SK-N-SH treated with all-trans-retinoic acid at 6 μM for 48 hours (cell line): Measurements from ENCODE around the gene SIX3.

Experiments
- ARNTL ChIP-seq: fragments of 450-650 bp; formaldehyde crosslinking; IDR thresholded peaks from 2 replicates; pipeline ENCODE4 v1.5.0; 2020; ENCODE audit warnings: low read depth, mild to moderate bottlenecking, moderate library complexity, borderline replicate concordance
- BACH2 ChIP-seq: fragments of 250-450 bp; sonication (Bioruptor Pico); IDR thresholded peaks from 2 replicates; pipeline ENCODE4 v1.9.0; 2021; ENCODE audit warnings: mild to moderate bottlenecking, borderline replicate concordance
- ESRRG ChIP-seq: fragments of 250-450 bp; sonication (Bioruptor Pico); IDR thresholded peaks from 2 replicates; pipeline ENCODE4 v1.6.1; 2021; ENCODE audit warnings: mild to moderate bottlenecking
- GLIS3 ChIP-seq: fragments of 250-450 bp; sonication (Bioruptor Pico); IDR thresholded peaks from 2 replicates; pipeline ENCODE4 v1.5.0; 2020; ENCODE audit warnings: mild to moderate bottlenecking, moderate library complexity
- ISL1 ChIP-seq: fragments of 250-450 bp; sonication (Bioruptor Pico); IDR thresholded peaks from 2 replicates; pipeline ENCODE4 v2.1.2; 2022; ENCODE audit warnings: mild to moderate bottlenecking, moderate library complexity
- RARB ChIP-seq: fragments of 250-450 bp; sonication (Bioruptor Pico); IDR thresholded peaks from 2 replicates; pipeline ENCODE4 v1.8.0; 2021; ENCODE audit warnings: mild to moderate bottlenecking, moderate library complexity
- SNAI2 ChIP-seq: fragments of 250-450 bp; sonication (Bioruptor Pico); IDR thresholded peaks from 2 replicates; pipeline ENCODE4 v1.5.0; 2020; ENCODE audit warnings: mild to moderate bottlenecking, moderate library complexity
- TCF4 ChIP-seq: fragments of 250-450 bp; sonication (Bioruptor Pico); IDR thresholded peaks from 2 replicates; pipeline ENCODE4 v1.8.0; 2021; ENCODE audit warnings: mild to moderate bottlenecking, moderate library complexity, borderline replicate concordance
- ZC3H10 ChIP-seq: fragments of 250-450 bp; sonication (Bioruptor Pico); IDR thresholded peaks from 2 replicates; pipeline ENCODE4 v1.5.1; 2021; ENCODE audit warnings: mild to moderate bottlenecking, moderate library complexity
- ZFP3 ChIP-seq: fragments of 250-450 bp; sonication (Bioruptor Pico); IDR thresholded peaks from 2 replicates; pipeline ENCODE4 v1.5.0; 2020; ENCODE audit warnings: mild to moderate bottlenecking, moderate library complexity
- ZFP30 ChIP-seq: fragments of 450-650 bp; formaldehyde crosslinking; IDR thresholded peaks from 2 replicates; pipeline ENCODE4 v1.5.0; 2022; ENCODE audit warnings: mild to moderate bottlenecking, moderate library complexity
- TF ChIP-seq, protein P1 (sequence below): fragments of 250-450 bp; sonication (Bioruptor Pico); IDR thresholded peaks from 2 replicates; pipeline ENCODE4 v1.8.0; 2020; ENCODE audit warnings: mild to moderate bottlenecking, moderate library complexity, borderline replicate concordance

DNA sequence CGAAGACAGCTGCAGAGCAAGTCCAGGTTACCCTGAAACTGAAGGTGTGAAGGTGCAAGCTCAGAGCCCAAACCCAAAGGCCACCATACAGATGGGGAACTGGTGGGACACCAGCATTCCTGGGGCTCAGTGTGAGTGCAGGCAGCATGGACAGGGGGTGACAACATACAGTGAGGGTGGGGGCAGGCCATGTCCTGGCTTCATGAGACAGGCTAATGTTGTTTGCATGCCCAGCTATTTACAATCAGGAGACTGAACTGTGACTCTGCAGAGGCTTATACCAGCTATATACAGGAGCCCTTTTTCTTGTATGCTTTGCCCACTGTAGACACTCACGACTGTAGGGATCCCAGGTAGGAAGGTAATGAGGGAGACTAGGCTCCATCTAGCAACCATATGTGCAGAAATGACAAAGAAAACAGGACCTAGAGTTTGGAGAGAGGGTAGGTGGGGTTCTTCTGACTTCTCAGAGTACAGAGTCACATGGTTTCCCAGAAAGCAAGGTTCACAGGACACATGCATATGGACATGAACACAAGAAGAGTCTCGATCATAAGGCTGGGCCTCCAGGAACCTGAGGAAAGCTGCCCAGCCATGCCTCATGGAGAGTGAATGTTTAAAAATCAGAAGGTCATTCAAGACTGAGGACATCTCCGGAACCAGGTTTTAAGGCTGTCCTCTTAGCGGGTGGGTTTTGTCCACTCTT lies 26.4 kb downstream of the SIX3 start:
- no peak for TF ChIP-seq ZFP30 (CRISPR knock-in tag)
- no peak for TF ChIP-seq TCF4 (CRISPR knock-in tag)
- TF ChIP-seq RARB (CRISPR knock-in tag): no peak
- TF ChIP-seq, protein P1, sequence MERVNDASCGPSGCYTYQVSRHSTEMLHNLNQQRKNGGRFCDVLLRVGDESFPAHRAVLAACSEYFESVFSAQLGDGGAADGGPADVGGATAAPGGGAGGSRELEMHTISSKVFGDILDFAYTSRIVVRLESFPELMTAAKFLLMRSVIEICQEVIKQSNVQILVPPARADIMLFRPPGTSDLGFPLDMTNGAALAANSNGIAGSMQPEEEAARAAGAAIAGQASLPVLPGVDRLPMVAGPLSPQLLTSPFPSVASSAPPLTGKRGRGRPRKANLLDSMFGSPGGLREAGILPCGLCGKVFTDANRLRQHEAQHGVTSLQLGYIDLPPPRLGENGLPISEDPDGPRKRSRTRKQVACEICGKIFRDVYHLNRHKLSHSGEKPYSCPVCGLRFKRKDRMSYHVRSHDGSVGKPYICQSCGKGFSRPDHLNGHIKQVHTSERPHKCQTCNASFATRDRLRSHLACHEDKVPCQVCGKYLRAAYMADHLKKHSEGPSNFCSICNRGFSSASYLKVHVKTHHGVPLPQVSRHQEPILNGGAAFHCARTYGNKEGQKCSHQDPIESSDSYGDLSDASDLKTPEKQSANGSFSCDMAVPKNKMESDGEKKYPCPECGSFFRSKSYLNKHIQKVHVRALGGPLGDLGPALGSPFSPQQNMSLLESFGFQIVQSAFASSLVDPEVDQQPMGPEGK (CRISPR knock-in tag): no peak
- no peak for TF ChIP-seq ZFP3 (CRISPR knock-in tag)
- TF ChIP-seq BACH2: no peak
- TF ChIP-seq SNAI2: no peak
- TF ChIP-seq ARNTL (CRISPR knock-in tag): no peak
- TF ChIP-seq ZC3H10: no peak
- TF ChIP-seq GLIS3 (CRISPR knock-in tag): no peak
- TF ChIP-seq ISL1 (CRISPR knock-in tag): no peak
- no peak for TF ChIP-seq ESRRG (CRISPR knock-in tag)
